K562 (cell line): ENCODE data around the gene RMP24.

Experiments used
- ATAC-seq: fragments of 200-7000 bp; cut with Tn5 transposase; 3 replicates; pipeline ENCODE4 v1.9.1; 2020; ENCODE audit warnings: moderate library complexity
- BruUV-seq: library from RNA; stranded (reverse); fragments of 400-500 nt; replicated peaks from 2 replicates; lab custom pipeline; 2021; lab: Mats Ljungman, UMichigan
- CTCF ChIA-PET: fragments of 300-600 bp; formaldehyde crosslinking; extraction: SDS; loops from one replicate; lab custom pipeline; 2021; ENCODE audit warnings: low intra/inter-chr PET ratio; lab: Yijun Ruan, JAX
- POLR2A ChIA-PET: fragments of 300-600, 350-650 bp; sonication (Branson Sonifier 250); formaldehyde crosslinking; extraction: SDS; loops from one replicate; lab custom pipeline; 2021; ENCODE audit warnings: antibody characterized with exemption, inconsistent platforms; lab: Yijun Ruan, JAX
- DNase-seq, 4 experiments: peaks; one replicate each; pipeline versions ENCODE4 v3.0.0 to v3.0.0-alpha.2; 2011 to 2018; ENCODE audit warnings: low spot score in 3 of 4, mixed read lengths in 3 of 4; ENCODE audit errors: extremely low read depth in 1 of 4
- FAIRE-seq: peaks from 2 replicates; lab custom pipeline; 2011; peaks lifted over from hg19 to GRCh38; lab: Jason Lieb, UNC
- H2AFZ ChIP-seq: 2 replicates; pipeline ENCODE4 v1.6.0; 2011; ENCODE audit warnings: low read depth, low read length, control low read depth, inconsistent platforms
- H3K27ac ChIP-seq: fragments of 200-600 bp; 3 replicates; pipeline ENCODE4 v1.8.0; 2011; ENCODE audit warnings: low read depth, mild to moderate bottlenecking, control low read depth, inconsistent platforms, low read length, moderate library complexity, mixed read lengths; ENCODE audit errors: extremely low read depth
- H3K27me3 ChIP-seq, 2 experiments: fragments of 300-600 bp in 1 of 2; 2 replicates in 1 of 2; 3 replicates in 1 of 2; pipeline versions ENCODE4 v1.6.0 to v1.8.0; 2011; ENCODE audit warnings: inconsistent platforms in 2 of 2, low read length in 2 of 2, mild to moderate bottlenecking in 1 of 2, mixed read lengths in 1 of 2, moderate library complexity in 1 of 2; ENCODE audit not compliant: control insufficient read depth in 2 of 2, insufficient read depth in 2 of 2
- H3K36me3 ChIP-seq: fragments of 300-600 bp; 3 replicates; pipeline ENCODE4 v1.8.0; 2011; ENCODE audit warnings: mild to moderate bottlenecking, low read length, inconsistent platforms; ENCODE audit not compliant: control insufficient read depth, insufficient read depth
- H3K4me1 ChIP-seq, 2 experiments: fragments of 200-600 bp in 1 of 2; replicated peaks in 1 of 2; 2 replicates in 1 of 2; 3 replicates in 1 of 2; pipeline versions ENCODE4 v1.5.1 to v1.8.0; 2011; ENCODE audit warnings: inconsistent platforms in 2 of 2, low read length in 2 of 2, mild to moderate bottlenecking in 1 of 2, mixed read lengths in 1 of 2, moderate library complexity in 1 of 2; ENCODE audit not compliant: control insufficient read depth in 2 of 2, insufficient read depth in 2 of 2
- H3K4me2 ChIP-seq: 2 replicates; pipeline ENCODE4 v1.6.1; 2011; ENCODE audit warnings: low read length, control low read depth, inconsistent platforms, mixed read lengths; ENCODE audit not compliant: insufficient read depth
- H3K4me3 ChIP-seq: fragments of 200-600 bp; sonication (generic), shearing (Covaris generic); 2 replicates; pipeline ENCODE4 v1.5.1; 2016; ENCODE audit warnings: control low read depth, inconsistent platforms
- H3K79me2 ChIP-seq: fragments of 200-600 bp; 3 replicates; pipeline ENCODE4 v1.8.0; 2011; ENCODE audit warnings: low read length, inconsistent platforms; ENCODE audit not compliant: control insufficient read depth, insufficient read depth
- H3K9ac ChIP-seq, 2 experiments: 2 replicates each; pipeline versions ENCODE4 v1.6.0 to v1.6.1; 2011; ENCODE audit warnings: low read depth in 2 of 2, low read length in 2 of 2, control low read depth in 1 of 2, inconsistent platforms in 1 of 2, mild to moderate bottlenecking in 1 of 2, mixed read lengths in 1 of 2; ENCODE audit not compliant: insufficient read depth in 1 of 2
- H3K9me1 ChIP-seq: one replicate; pipeline ENCODE4 v1.6.0; 2011; ENCODE audit warnings: inconsistent platforms, mild to moderate bottlenecking, low read length, moderate library complexity; ENCODE audit not compliant: control insufficient read depth, insufficient read depth
- H3K9me3 ChIP-seq: replicated peaks from 2 replicates; pipeline ENCODE4 v1.5.1; 2011; ENCODE audit warnings: low read depth, low read length, inconsistent platforms; ENCODE audit not compliant: control insufficient read depth, insufficient read depth
- H4K20me1 ChIP-seq: replicated peaks from 2 replicates; pipeline ENCODE4 v1.6.1; 2011; ENCODE audit warnings: low read length, inconsistent platforms, mixed read lengths; ENCODE audit not compliant: control insufficient read depth, insufficient read depth
- BHLHE40 ChIP-seq: IDR thresholded peaks from 2 replicates; pipeline ENCODE4 v1.6.1; 2011; ENCODE audit warnings: low read length, improper control_type of control experiment
- CTCFL ChIP-seq: IDR thresholded peaks from 2 replicates; pipeline ENCODE4 v1.6.1; 2011; ENCODE audit warnings: borderline replicate concordance, low read depth, mild to moderate bottlenecking, moderate library complexity, low read length; ENCODE audit not compliant: insufficient read depth, poor library complexity, severe bottlenecking
- E2F6 ChIP-seq, 2 experiments: IDR thresholded peaks; 2 replicates each; pipeline ENCODE4 v1.6.1; 2011; ENCODE audit warnings: borderline replicate concordance in 1 of 2, control low read depth in 1 of 2, low read depth in 1 of 2, low read length in 1 of 2, mild to moderate bottlenecking in 1 of 2, mixed read lengths in 1 of 2, moderate library complexity in 1 of 2; ENCODE audit not compliant: insufficient read depth in 1 of 2, insufficient read length in 1 of 2, poor library complexity in 1 of 2, severe bottlenecking in 1 of 2; ENCODE audit errors: extremely low read depth in 1 of 2
- EGR1 ChIP-seq: fragments of 450-650 bp; conservative IDR thresholded peaks from 2 replicates; pipeline ENCODE4 v1.6.1; 2017; ENCODE audit warnings: mild to moderate bottlenecking
- GTF2F1 ChIP-seq: IDR thresholded peaks from 2 replicates; pipeline ENCODE4 v1.6.1; 2011; ENCODE audit warnings: low read depth, low read length, improper control_type of control experiment
- JUNB ChIP-seq: fragments of 450-650 bp; formaldehyde crosslinking; conservative IDR thresholded peaks from 2 replicates; pipeline ENCODE4 v1.4.0; 2020; ENCODE audit warnings: mild to moderate bottlenecking
- KAT8 ChIP-seq: fragments of 450-650 bp; IDR thresholded peaks from 2 replicates; pipeline ENCODE4 v1.6.1; 2016; ENCODE audit warnings: low read depth, mild to moderate bottlenecking
- NKRF ChIP-seq: fragments of 450-650 bp; IDR thresholded peaks from 2 replicates; pipeline ENCODE4 v1.6.1; 2016; ENCODE audit warnings: borderline replicate concordance
- SRSF9 ChIP-seq: fragments of 200-400 bp; formaldehyde crosslinking; IDR thresholded peaks from 2 replicates; pipeline ENCODE4 v1.6.1; 2017; ENCODE audit warnings: low read depth, low read length, borderline replicate concordance
- TBL1XR1 ChIP-seq, 2 experiments: IDR thresholded peaks; 2 replicates each; pipeline ENCODE4 v1.6.1; 2012; ENCODE audit warnings: improper control_type of control experiment in 2 of 2, low read length in 2 of 2, mild to moderate bottlenecking in 1 of 2
- THRA ChIP-seq: fragments of 450-650 bp; IDR thresholded peaks from 2 replicates; pipeline ENCODE4 v1.6.1; 2017; ENCODE audit warnings: mild to moderate bottlenecking, moderate library complexity
- ZBTB8A ChIP-seq: fragments of 450-650 bp; IDR thresholded peaks from 2 replicates; pipeline ENCODE4 v1.6.1; 2018; ENCODE audit warnings: mild to moderate bottlenecking, moderate library complexity; ENCODE audit not compliant: partially characterized antibody
- ZC3H4 ChIP-seq: sonication (generic); formaldehyde crosslinking; IDR thresholded peaks from 2 replicates; pipeline ENCODE4 v1.9.0; 2021; ENCODE audit warnings: missing genetic modification reagents, borderline replicate concordance
- ZNF586 ChIP-seq: fragments of 450-650 bp; formaldehyde crosslinking; conservative IDR thresholded peaks from 2 replicates; pipeline ENCODE4 v1.4.0; 2020; ENCODE audit warnings: mild to moderate bottlenecking, moderate library complexity
- ZNF589 ChIP-seq: fragments of 200-800 bp; sonication (Bioruptor generic); IDR thresholded peaks from 2 replicates; pipeline ENCODE4 v1.6.1; 2016; ENCODE audit warnings: low read depth, missing genetic modification characterization, missing compliant biosample characterization
- ZNF830 ChIP-seq: fragments of 250-450 bp; sonication (Bioruptor Pico); IDR thresholded peaks from 2 replicates; pipeline ENCODE4 v1.5.0; 2021; ENCODE audit warnings: mild to moderate bottlenecking
- WGBS: fragments of 100-300 bp; shearing (Covaris generic); methylation state at CpG from one replicate; pipeline ENCODE4 v1.1.6; 2016; ENCODE audit warnings: low coverage, mixed read lengths; ENCODE audit not compliant: insufficient coverage; ENCODE audit errors: missing lambda C conversion rate; 5-methylcytosine and 5-hydroxymethylcytosine counted together
- in situ Hi-C: fragments of 300-500 bp; cut with MboI; formaldehyde crosslinking; loops from 4 replicates; pipeline ENCODE4 v1.15.0; 2018; ENCODE audit warnings: inconsistent platforms, mixed read lengths
- intact Hi-C: fragments of 100-400 bp; cut with micrococcal nuclease; formaldehyde crosslinking; loops from 2 replicates; pipeline ENCODE4 v1.14.2; 2022

RMP24 gene

GRCh38 chr18:35926884-35927283 is 45.6 kb upstream of the RMP24 start:
- Histone ChIP-seq H2AFZ (no peak overlapping the region), H3K9me3 (no peaks in the 10 kb centered on the region), H3K79me2 (no peaks in the 10 kb centered on the region), H3K36me3 (no peaks in the 10 kb centered on the region), H4K20me1 (no peaks in the 10 kb centered on the region; the same call in 1 of the 2 replicates), H3K27me3 (peaks cover 4 to 5% of the 10 kb centered on the region in 2 experiments; a peak in 3 of 5 replicates), H3K4me2 (no peak overlapping the region), H3K9me1 (no peaks in the 10 kb centered on the region), H3K4me3 (no peak overlapping the region), H3K9ac (no peak overlapping the region), H3K27ac (no peak overlapping the region), H3K4me1 (no peaks in the 10 kb centered on the region)
- intact Hi-C loops = no loop called here
- DNase-seq (no peak), FAIRE-seq (no peak), ATAC-seq (no peak)
- BruUV-seq = no TSS peak
- in situ Hi-C loops = no loop called here
- POLR2A ChIA-PET = no interaction called here
- CTCF ChIA-PET = no interaction called here
- WGBS = 1% methylated on average over 11 of the region's 11 CpGs
- no peak for TF ChIP-seq E2F6 (IDR thresholded peaks at IDR 0.05; ENCODE audit: borderline replicate concordance in 1 of 2, extremely low read depth in 1 of 2, insufficient read depth in 1 of 2, insufficient read length in 1 of 2, low read depth in 1 of 2, low read length in 1 of 2, poor library complexity in 1 of 2, severe bottlenecking in 1 of 2)
- TF ChIP-seq THRA = no peak
- no peak for TF ChIP-seq ZNF589 (CRISPR knock-in tag)
- no peak for TF ChIP-seq ZNF830 (CRISPR knock-in tag)
- no peak for TF ChIP-seq ZBTB8A
- no peak for TF ChIP-seq TBL1XR1 (IDR thresholded peaks at IDR 0.05; ENCODE audit: low read length in 2 of 2)
- no peak for TF ChIP-seq SRSF9
- TF ChIP-seq JUNB (CRISPR knock-in tag) = no peak
- TF ChIP-seq NKRF = no peak
- no peak for TF ChIP-seq ZC3H4 (CRISPR knock-in tag)
- no peak for TF ChIP-seq GTF2F1
- TF ChIP-seq ZNF586 (CRISPR knock-in tag) = no peak
- TF ChIP-seq EGR1 = no peak
- no peak for TF ChIP-seq BHLHE40
- no peak for TF ChIP-seq CTCFL
- no peak for TF ChIP-seq KAT8
